GM19351 (cell line): ENCODE data around the gene CPLANE2.
"Not testable (repeated sequence)": the region's sequence is repeated elsewhere in the genome, so short reads cannot be mapped to it uniquely, and the experiment has no call there.

Source experiments
- ATAC-seq: cut with Tn5 transposase; IDR thresholded peaks from one replicate; pipeline ENCODE4 v1.9.1; 2021; ENCODE audit warnings: mild to moderate bottlenecking, moderate library complexity; ENCODE audit not compliant: unreplicated experiment

Gene CPLANE2

DNA sequence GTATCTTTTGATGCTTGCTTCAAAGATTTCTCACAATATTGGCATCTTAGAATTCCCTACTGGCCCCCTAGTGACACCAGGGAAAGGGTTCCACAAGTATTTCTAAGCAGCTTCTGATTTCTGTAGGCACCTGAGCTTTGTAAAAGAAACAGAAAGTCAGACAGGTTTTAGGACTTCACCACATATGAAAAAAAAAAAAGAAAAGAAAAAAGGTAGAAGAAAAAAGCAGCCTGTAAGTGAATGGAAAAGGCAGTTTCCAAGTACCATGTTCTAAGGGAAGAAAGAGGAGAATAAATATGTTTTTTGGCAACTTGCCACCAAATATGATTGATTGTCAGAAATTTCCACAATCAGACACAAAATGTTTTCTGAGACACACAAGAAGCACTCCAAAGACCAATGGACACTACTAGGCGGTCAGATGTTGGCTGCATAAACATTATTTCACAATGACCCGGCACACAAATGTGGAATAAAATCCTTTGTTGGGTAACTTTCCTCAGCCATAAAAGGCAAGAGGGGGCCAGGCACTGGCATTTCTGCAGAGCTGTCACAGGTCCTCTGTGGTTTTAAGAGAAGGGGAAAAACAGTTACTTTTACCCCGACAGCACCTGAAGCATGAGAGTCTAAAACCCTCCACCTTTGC lies 12.7 kb upstream of the CPLANE2 start:
- no peak for ATAC-seq

DNA sequence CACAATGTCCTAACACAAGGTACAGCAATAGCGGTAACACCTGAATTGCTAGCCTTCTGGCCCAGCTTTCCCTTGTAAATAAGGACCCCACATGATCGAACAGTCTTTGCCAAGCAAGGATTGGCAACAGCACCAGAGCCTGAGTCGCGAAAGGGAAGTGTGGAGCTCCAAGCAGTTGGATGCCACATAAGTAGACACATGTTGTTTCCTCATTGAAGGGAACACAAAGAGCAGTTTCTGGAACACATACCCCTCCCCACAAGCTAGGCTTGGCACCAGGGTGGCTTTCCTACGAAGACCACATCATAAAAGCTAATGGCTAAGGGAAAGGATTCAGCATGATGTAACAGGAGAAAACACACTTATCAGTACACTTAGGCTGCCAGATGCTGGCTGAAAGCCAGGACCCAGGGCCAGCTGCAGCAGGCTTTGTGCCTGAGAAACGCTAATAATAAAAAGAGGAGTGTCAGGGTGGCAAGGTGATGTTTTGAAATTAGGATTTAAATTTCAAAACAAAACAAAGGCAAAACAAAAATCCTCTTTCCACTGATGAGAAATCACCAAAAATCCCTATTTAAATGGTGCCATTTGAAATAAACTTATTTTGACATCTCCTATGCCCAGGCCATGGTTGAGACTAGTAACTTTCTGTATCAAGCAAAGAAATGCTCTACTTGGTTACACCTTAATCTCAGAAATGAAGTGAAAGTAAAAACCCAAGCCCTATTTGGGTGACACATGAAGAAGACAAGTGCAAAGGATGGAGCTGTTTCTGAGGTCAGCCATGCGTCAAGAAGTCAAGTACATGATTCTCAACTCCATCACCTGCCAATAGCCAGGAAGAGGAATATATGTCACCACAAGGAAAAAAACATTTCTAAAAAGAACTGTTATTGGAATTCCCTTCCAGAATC lies 11.9 kb upstream of the CPLANE2 start:
- peak; percentile 63 for ATAC-seq

DNA sequence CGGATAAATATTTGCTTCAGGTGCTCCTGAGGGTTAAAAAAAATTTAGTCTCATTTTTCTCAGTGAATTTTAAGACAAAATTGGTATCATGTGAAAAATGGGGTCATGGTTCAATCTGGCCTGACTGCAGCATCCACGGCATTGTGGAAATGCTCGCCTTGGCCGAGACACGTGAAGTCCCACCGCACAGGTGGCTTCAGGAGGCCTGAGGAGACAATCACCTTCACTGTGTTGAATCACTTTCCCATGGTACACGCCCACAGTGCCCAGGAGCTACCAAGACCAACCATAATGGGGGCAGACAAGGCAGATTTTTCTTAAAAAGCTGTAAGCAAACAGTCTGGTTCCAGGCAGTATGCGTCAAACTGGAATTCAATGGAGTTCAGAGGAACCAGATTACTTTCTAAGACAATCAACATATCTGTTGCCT lies 11.0 kb upstream of the CPLANE2 start:
- no peak for ATAC-seq

DNA sequence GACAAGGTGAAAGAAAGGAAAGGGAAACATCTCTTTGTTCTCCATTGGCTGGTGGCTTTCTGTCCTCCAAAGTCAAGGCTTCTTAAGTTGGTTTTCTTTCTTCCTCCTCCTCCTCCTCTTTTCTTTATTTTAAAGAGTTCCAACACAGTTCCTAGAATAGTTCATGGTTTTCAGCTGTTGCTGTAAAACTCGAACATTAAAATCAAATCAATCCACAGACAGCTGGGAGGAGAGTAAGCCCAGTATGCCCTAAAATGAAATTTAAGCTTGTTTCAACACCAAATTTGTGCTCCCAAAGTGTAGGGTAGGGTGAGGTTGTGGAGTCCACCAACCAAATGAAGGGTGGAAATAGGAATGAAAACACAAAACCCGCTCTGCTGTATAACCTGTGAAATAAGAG lies 10.5 kb upstream of the CPLANE2 start:
- no peak for ATAC-seq

DNA sequence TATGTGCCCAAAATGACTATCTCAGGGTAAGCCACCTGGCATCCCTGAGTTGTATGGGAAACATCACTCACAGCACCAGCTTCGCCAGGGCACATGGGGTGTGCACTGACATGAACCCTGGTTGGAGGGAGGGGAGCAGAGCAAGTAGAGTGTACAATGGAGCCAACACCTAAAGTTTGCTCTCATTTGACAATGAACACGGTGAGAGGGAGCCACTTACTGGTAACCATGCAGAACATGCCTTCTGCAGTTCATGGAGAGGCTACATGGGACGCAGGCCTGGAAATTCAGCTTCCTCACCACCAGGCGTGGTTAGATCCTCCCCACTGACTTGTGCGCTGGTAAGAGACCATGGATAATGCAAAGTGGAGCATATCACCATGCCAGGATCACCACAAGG lies 10.0 kb upstream of the CPLANE2 start:
- ATAC-seq, result no peak

DNA sequence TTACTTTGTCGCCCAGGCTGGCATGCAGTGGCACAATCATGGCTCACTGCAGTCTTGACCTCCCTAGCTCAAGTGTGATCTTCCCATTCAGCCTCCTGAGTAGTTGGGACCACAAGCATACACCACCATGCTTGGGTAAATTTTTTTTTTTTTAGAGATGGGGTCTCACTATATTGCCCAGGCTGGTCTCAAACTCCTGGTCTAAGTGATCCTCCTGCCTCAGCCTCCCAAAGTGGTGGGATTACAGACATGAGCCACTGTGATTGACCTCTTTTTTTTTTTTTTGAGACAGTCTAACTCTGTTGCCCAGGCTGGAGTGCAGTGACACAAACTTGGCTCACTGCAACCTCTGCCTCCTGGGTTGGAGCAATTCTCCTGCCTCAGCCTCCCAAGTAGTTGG lies 9.3 kb upstream of the CPLANE2 start:
- ATAC-seq, result not testable (repeated sequence)

DNA sequence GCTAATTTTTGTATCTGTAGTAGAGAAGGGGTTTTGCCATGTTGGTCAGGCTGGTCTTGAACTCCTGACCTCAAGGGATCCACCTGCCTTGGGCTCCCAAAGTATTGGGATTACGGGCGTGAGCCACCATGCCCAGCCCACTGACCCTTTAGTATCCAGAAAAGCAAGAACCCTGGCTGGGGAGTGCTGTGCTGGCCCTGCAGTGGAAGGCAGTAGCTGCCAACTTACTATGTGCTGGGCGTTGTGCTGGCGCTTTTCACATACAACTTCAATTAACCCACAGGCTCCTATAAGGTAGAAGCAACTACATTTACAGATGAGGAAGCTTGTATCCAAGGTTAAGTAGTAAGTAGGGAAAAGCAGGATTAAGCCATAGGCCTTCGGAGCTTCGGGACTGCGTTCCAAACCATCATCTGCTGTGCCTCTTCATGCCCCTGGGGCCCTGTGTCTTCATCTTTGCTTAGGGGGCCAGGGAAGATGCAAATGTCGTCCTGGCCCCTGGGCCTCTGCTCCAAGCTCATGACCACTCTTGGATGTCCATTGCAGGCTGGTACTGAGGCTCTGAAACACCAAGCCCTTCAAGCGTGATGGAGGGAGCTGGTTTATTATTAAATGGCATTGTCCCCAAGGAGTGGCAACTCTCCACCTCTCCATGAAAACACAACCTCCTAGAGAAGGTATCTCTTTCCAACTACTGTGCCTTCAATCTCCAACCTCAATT lies 8.7 kb upstream of the CPLANE2 start:
- ATAC-seq, result no peak

DNA sequence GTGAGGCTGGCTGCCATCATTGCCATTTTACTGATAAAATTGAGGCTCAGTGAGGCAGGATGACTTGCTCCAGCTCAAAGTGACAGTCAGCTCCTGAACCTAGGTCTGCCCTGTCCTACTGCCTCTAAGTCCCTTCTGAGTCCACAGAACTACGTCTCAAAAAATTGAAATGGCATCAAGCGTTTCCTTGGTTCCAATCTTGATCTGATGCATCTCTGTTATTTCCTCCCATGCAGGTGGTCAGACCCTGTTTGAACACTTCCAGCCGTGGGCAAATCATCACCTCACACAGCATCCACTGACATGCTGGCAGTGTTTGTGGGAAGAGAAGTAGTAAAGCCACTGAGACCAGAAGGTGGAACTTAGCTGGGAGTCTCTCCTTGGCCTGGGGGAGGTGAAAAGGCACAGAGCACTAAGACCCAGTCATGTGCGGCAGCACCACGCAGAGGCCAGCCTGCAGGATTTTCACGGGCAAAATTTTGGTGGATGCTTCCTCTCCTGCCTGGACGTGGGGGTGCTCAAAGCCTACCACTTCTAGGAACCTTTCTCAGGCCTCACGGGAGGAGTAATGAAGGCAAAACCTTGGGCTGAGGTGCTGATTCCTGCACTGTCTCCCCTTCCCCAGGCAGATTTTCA lies 7.8 kb upstream of the CPLANE2 start:
- no peak for ATAC-seq

DNA sequence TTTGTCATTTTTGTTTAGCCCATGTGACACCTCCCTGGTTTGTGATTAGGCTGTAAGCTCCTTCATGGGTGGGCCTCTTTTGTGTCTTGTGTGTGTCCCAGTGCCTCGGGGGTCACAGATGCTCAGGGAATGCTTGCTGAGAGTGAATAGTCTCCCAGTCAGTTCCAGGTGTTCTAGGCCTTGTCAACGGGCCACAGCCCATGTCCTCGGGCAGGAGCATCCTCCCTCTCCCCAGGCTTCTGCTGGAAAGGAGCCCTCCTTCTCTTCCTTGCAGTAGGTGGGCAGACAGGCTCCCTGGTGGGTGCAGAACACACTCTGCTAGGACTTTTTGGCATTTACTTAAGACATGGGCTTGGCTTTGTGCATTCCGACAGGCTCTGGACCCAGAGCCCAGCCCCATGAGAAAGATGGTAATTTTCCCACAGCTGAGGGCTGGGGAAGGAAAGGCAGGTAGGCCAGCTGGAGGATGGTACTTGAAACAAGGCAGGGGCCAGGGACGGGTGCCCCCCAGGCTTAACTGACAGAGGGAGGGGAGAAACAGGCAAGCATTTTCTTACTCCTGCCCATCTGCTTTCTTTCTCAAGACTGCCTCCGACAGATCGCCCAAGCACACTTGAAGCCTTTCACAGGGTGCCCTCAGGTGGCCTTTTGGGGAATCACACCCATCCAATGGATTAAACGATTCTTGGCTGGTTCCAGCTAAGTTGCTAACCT lies 7.1 kb upstream of the CPLANE2 start:
- ATAC-seq, result no peak

DNA sequence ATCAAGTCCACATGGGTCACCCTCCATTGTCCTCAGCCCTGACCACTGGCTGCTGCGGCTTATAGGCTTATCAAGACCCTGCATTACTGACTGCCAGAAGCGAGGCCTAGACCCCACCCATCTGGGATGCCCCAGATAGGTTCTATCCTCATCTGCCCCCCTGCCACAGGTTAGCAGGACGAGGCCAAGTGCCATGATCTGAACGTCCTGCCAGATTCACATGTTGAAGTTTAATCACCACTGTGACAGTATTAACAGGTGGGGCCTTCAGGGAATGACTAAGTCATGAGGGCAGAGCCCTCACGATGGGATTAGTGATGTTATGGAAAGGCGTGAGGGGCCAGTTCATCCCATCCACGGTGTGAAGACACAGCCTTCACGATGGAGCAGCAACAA lies 6.2 kb upstream of the CPLANE2 start:
- ATAC-seq, result no peak

DNA sequence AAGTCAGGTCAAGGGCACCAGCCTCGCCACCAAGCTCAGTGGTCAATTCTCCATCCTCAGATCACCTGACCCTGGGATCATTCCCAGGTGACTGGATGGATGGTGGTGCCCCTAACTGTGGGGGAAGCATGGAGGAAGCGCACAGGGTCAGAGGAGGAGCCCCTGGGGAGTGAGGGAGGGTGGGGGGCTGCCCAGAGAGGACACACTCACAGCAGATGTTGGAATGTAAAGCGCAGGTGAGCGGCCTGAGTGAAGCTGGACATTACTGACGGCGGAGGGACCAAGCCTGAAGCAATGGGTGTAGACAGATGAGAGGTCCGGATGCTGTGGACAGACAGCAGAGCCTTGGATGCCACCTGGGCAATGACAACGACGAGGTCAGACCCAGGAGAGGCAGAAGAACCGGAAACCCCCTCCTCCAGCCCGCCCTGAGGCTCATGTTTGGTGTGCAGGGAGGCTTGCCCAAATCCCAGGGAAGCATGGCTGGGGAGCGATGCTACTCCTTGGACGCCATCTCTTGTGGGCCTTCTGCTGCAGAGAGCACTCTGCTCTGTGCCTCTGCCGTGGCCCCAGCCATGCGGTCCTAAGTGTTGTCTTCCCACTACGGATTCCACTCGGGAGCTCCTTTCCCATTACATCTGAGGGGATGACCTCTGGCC lies 5.7 kb upstream of the CPLANE2 start:
- no peak for ATAC-seq

DNA sequence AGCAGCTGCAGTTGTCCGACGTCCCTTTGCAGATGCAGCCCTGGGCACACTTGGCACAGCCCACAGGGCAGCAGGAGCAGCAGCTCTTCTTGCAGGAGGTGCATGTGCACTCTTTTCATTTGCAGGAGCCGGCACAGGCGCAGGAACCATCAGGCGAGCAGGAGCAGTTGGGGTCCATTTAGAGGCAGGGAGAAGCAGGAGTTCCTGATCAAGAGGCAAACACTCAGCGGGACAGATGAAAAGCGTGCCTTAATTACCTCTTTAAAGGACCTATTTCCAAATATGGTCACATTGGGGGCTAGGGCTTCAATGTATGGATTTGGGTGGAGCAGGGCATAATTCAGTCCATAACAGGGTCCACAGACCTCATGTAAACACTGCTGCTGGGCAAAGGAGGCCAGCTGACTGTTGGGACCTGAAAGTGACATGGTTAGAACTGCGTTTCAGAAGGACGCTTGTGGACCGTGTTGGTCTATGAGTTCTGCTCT lies 4.3 kb upstream of the CPLANE2 start:
- ATAC-seq, result no peak

DNA sequence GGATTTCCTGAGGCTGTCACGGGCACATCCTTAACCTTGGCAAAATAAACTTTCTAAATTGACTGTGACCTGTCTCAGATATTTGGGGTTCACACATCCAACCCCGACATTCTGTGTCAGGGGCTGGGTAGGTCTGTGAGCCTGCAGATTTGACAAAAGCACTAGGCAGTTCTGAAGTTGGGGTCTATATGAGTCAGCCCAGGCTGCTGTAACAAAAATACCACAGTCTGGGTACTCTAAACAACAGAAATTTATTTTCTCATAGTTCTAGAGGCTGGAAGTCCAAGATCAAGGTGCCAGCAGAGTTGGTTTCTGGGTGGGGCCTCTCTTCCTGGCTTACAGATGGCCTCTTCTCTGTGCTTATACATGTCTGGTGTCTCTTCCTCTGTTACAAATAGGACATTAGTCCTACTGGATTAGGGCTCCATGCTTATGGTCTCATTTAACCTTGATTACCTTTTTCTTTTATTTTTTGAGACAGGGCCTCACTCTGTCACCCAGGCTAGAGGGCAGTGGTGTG lies 3.0 kb upstream of the CPLANE2 start:
- ATAC-seq, result no peak

DNA sequence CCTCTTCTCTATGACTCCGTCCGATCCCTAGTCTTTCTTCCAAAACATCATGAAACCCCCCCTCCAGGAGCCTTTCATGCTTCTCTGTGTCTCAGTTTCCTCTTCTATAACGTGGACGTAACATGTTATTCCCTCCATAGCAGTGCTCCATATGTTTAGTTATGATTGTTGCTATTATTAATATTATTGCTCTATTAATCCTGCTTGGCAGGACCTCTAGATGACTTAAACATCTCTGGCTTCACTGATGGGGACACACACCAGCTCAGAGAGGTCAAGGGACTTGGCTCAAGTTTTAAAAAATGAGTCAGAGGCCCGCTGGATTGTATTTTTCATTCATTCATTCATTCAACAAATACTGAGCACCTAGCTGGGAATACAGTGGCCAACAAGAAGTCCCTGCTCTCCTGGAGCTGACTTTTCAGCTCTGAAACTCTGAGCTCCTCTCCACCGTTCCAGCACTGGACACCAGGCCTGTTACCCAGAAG lies 404 bp upstream of the CPLANE2 start:
- no peak for ATAC-seq

DNA sequence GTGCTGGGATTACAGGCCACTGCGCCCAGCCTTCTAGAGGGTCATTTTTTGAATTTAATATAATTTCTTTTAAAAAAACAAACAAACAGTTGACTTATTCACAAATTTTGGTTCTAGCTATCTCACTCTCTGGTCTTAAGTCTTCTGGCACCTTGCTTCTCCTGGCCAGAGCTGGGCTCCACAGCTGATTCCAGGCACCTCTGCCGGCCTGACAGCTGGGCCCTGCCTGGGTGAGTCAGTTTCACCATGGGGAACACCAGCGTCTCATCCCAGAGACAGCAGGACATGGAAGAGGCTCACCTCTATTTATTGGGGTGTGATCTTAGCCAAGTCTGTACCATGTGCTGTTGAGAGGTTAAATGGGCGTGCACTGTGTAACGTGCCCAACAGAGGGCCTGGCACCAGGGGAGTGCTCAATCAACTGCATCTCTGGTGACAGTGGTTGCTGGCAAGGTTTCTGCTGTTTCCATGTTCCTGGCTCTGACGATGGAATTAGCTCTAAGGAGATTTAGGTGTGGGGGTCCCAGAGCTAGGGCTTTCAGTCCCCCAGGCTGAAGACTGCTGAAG lies 956 bp downstream of the CPLANE2 start:
- peak; percentile 40 for ATAC-seq

DNA sequence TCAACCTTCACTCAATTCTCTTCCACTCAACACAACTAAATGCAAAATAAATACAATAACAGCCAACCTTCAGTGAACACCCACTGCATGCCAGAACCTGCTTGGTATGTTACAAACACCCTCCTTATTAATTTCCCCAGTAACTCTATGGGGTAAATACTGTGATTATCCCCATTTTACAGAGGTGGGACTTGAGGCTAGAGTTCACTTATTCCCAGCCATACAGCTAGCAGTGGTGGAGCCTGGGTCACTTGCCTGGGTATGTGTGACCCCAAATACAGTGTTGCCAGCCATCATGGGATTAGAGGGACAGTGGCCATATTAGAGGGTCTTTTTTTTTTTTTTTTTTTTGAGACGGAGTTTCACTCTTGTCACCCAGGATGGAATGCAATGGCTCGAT lies 1.6 kb downstream of the CPLANE2 start:
- ATAC-seq, result no peak

DNA sequence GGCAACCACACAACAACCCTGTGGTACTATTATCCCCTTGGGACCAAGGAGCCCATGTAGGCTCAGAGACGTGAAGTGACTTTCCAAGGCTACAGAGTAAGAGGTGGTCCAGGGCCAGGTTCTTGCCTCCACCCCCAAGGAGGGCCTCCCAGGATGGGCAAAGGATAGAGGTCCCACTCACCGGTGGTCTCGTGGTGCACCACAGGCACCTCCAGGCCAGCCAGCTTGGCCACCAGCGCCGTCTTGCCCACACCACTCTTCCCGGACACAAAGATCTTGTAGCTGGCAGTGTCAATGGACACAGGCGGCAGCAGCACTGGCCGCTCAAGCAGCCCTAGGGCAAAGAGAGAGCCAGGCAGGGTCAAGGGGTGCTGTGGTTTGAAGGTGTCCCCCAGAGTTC lies 3.6 kb downstream of the CPLANE2 start:
- no peak for ATAC-seq

DNA sequence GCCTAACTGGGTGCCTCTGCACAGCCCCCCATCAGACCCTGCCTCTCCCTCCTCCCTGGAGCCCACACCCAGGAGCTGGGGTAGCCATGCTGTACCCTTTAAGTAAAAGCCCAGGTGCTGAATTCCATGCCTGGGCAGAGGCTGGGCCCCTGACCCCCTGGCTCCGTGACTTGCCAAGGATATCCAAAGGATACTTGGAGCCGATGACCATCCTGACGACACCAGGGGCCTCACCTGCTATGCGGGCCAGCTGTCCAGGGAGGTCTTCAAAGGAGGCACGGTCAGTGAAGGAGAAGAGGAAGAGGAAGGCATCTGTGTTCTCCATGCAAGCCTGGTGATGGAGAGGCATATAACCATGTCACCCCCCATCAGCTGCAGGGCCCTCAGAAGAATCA lies 4.7 kb downstream of the CPLANE2 start:
- ATAC-seq, result no peak
